ENCODE data around the gene PRDM15.

The PRDM15 gene

GRCh38 chr21:41772351-41773080 is 106.6 kb downstream of the PRDM15 start:
- DNase-seq, result no peak

DNA sequence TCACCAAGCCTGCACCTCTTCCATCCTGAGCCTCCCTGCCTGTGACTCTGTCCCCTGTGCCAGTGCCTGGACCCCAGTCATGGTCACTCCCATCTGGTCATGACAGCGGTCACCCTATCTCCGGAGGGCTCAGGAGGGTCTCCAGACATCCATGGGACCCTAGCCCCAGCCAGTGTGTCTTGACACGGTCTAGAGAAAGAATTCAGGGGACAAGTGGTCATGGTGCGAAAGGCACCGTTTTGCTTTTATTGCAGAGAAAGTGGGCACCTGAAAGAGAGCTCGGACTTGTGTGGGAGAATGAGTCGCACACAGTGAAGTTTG is 107.6 kb downstream of the PRDM15 start:
- DNase-seq, result no peak

- no peak for DNase-seq
Measured at GRCh38 chr21:41770901-41771624, 108.1 kb downstream of the PRDM15 start.

DNA sequence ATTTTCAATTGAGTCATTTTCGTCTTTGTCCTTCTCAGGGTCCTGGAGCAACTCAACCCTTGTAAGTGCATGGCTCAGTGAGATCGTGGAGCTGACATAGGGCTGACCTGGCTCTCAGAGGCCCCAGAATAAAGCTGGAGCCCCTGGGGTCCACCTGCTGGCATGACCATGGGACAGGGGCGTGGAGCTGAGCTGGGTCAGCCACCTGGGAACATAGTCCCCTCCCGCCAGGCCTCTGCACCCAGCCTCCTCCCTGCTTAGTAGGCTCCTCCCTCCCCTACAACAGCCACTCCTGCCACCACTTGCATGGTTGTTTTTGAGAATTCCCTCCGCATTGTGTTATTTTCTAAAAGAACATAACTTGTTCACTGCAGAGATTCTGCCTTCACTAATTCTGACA is 109.2 kb downstream of the PRDM15 start:
- DNase-seq, result no peak

- DNase-seq, result no peak
Measured at GRCh38 chr21:41769521-41769920, 109.6 kb downstream of the PRDM15 start.

- DNase-seq, result no peak
Measured at GRCh38 chr21:41769111-41769510, 110.0 kb downstream of the PRDM15 start.

GRCh38 chr21:41768437-41769042 is 110.6 kb downstream of the PRDM15 start:
- peak; percentile 33 to 38 for DNase-seq

DNA sequence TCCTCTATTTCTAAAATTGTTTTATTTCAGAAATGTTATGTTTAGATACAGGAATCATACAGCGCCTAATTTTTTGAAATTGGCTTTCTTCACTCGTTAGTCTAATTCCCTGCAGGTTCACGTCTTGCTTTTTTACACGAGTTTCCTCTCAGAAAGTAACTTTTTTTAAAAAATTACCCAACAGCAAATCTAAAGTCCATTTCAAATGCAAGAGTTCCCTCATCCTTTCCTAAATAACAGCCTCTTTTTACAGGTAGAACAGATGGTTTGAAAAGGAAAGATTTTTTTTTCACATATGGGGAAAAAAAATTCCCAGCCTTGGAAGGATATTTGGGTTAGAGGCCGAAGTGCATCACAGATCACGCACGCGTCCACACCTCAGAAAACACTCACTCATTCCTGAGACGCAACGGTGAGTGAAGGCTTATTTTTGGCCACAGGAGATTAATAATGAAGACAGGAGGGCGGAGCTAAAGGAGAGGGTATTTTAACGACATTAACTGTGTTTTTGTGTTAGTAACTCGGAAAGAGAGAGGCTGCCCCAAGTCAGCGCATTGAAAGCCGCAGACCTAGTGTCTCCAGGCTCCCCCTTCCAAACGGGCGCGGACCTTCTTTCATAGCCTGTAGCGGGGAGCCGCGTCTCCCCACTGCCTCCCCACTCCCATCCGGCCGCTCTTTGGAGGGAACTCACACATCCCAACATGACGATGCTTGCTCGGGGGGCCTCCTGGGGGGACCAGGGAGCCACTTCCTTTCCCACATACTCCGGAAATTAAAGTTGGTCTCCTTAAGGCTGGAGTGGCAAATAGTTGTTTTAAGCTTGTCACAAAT is 111.3 kb downstream of the PRDM15 start:
- peak; percentile 27 to 31 for DNase-seq

DNA sequence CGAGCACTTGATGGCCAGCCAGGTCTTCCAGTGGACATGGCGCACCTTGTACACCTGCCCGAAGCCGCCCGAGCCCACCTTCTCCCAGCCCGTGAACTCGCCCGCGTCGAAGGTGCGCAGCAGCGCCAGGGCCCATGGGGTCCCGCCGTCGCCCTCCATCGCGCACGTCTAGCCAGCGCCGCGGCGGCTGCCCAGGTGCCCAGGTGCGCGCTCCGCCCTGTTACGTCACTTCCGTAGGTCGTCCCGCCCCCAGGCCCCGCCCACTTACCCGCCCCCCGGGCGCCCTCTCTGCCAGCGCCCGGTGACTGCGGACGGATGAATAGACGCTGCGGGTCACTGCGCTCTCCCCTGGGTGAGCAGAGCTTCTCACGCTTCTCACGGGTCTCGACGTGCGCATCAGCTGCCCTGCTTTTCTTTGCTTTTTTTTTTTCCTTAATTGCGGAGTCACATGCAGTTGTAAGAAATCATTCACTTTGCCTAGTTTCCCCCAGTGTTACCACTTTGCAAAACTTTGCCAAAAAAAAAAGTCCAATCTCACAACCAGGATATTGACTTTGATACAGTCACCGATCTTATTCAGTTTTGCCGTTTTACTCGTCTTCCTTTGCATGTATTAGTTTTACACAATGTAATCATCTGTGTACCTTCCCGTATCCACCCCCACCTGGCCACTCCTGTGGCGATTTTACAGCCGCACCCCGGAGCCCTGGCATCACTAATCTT is 112.1 kb downstream of the PRDM15 start, which contains the start of gene RIPK4:
Gene RIPK4 (minus strand): TSS at position 170 of the 723 bp plus-strand sequence. CDS start 11 bp downstream, at position 159.
- peak; percentile 73 to 80 for DNase-seq

DNA sequence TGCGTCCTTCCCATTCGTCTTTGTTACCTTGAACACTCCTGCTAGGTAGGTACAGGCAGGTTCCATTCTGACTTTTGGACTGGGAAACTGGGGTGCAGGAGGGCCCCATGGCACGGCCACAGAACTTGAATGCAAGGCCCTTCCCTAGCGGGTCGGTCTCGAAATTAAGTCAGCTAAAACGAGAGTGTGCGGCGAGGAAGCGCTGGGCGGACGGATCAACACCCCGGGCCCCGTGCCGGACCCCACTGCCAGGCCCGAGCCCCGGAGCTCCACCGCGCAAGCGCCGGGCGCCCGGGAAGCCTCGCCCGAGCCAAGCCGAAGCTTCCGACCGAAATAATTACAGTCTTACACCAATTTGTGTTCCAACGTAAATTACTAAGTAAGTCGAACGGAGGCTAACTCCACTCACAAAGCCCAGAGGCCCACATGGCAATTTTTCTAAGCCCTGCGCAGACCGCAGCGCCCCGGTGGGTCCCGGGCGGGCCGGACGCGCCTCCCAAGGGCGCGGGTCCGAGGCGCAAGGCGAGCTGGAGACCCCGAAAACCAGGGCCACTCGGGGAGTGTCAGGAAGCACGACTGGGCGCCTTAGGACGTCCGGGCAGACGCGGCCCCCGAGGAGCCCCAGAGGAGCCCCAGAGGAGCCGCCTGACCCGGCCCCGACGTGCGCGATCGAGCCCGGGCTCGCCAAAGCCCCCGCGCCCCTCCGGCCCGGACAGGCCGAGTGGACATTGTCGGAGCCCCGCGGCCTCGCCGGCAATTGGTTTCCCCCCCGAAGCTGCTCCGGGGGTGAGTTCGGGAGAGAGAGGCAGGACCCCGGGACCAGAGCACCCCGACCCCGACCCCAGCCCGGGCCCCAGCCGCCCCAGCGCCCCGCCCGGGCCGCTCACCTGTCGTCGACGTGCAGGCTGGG is 112.9 kb downstream of the PRDM15 start:
- no peak for DNase-seq

DNA sequence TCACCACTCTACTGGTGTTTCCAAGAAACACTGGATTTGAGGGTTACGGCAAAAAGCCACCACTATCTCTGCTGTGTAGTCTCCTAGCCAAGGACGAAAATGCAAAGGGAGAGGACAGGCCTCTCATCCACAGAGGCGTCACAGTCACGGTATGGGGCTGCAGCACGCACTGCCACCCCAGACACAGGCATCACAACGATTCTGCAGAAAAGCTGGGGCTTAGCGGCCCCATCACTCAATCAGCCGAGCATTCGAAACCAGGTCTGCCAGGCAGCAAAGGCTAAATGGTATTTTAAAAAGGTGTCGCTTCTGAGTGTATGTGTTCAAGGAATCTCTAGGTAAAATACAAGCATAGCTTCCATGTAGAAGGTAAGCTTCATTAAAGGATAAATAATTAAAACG is 113.7 kb downstream of the PRDM15 start:
- no peak for DNase-seq

DNA sequence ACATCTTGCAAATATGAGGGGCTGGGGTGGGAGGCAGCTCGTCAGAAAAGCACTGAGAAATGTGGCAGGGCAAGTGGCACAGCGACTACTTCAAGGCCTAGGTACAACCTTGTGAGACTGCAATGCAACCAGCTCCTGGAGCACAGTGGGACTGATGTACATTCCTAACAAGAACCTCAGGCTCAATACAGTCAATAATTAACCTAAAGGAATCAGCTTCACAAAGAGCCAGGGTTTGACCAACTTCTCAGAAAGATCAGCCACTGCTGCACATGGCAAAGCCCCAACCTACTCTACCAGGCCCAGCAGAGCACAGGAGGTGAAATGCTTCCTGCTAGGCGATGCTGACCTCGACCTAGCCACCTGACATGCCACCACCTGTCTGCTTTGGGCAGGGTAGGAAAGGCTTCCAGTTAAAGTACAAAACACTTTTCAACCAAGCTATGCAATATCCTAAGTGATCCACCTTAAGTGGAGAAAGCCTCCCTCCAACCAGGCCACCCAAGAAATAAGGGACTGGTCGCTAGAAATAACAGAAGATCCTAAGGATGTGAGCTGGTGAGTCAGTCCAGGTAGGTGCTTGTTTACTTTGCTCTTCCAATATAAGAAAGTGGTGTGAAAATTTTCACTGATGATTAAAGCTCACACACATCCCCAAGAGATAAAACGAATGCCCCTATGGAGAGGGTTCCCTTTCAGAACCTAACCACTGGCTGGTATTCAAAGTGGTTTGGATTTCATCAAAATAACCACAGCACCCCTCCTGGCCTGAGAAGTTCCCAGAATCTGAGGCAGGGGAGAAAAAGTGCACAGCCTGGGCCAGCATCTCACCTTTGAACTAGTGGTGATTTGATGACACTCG is 114.4 kb downstream of the PRDM15 start:
- no peak for DNase-seq

GRCh38 chr21:41763996-41764395 is 115.1 kb downstream of the PRDM15 start:
- DNase-seq, result no peak

- no peak for DNase-seq
Measured at GRCh38 chr21:41763398-41763931, 115.7 kb downstream of the PRDM15 start.

- DNase-seq, result no peak
Measured at GRCh38 chr21:41762753-41763152, 116.4 kb downstream of the PRDM15 start.

DNA sequence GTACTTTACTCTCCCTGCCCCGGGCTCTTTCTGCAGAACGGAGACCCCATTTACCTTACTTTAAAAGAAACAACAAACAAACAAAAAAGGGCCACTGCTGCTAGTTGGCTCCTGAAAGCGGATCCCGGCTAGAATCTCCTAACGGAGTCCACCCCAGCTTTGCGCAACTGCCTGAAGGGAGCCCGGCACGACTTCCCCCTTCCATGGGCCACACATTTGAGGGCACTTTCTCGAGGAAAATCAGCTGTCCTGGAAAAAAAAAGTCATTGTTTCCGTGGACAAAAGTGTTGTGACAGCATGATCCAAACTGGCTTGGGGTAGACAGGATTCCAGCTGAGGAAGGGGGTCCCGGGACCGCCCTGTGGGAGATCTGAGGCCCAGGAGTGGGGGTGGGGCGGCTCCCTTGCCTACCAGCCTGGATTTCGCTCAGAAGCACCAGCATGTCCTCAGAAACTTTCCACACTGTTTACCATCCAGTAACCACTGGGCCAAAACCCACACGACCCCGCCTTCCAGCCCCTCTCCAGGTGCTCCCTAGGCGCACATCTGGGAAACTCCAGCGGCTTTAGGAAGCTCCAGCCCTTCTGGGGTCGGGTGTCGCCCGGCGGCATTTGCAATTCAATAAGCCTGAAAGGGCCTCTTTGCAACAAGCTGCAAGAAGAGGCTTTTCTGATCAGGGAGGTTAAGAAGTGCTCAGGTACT is 117.1 kb downstream of the PRDM15 start:
- no peak for DNase-seq

GRCh38 chr21:41761211-41761933 is 117.8 kb downstream of the PRDM15 start:
- DNase-seq, result no peak

GRCh38 chr21:41760411-41760810 is 118.7 kb downstream of the PRDM15 start:
- no peak for DNase-seq

DNA sequence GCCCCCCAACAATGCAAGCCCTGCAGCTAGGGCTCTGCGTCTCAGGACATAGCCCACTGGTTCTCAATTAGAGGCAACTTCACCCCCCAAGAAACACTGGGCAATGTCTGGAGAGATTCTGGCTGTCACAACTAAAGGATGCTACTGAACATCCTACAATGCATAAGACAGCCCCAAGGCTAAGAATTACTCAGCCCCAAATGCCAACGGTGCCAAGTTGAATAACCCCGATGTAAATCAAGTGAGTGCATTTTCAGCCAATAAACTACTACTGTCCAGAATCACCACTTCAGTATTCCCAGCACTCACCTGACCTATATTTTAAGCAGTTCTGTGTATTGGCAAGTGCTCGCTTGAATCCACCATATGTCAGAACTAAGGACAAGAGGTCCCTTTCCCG is 119.2 kb downstream of the PRDM15 start:
- no peak for DNase-seq
